MCF 10A (cell line): Measurements from ENCODE around the gene SHROOM3. TPM values are rescaled to one million over a fixed set of nuclear protein-coding genes. Genes with fewer than 3 reads are reported as not detected.

Experiments
- BruUV-seq: library from RNA; stranded (reverse); fragments of 400-500 nt; replicated peaks from 2 replicates; lab custom pipeline; 2021; lab: Mats Ljungman, UMichigan
- CTCF ChIA-PET: fragments of 300-600 bp; sonication (Branson Sonifier 250); formaldehyde crosslinking; extraction: SDS; loops from one replicate; lab custom pipeline; 2021; ENCODE audit warnings: antibody characterized with exemption, inconsistent platforms; lab: Yijun Ruan, JAX
- POLR2A ChIA-PET: fragments of 300-600, 350-650 bp; sonication (Branson Sonifier 250); formaldehyde crosslinking; extraction: SDS; loops from one replicate; lab custom pipeline; 2020; ENCODE audit warnings: antibody characterized with exemption, inconsistent platforms; lab: Yijun Ruan, JAX
- DNase-seq: peaks from one replicate; pipeline ENCODE4 v3.0.0-alpha.2; 2018; ENCODE audit not compliant: unreplicated experiment
- H3K27ac Mint-ChIP-seq: one replicate; pipeline ENCODE4 v1.8.0; 2022; ENCODE audit warnings: mild to moderate bottlenecking, low read depth, mixed read lengths; ENCODE audit not compliant: unreplicated experiment
- H3K27me3 Mint-ChIP-seq: one replicate; pipeline ENCODE4 v1.8.0; 2022; ENCODE audit warnings: mixed read lengths; ENCODE audit not compliant: insufficient read depth, unreplicated experiment
- H3K36me3 Mint-ChIP-seq: one replicate; pipeline ENCODE4 v1.8.0; 2022; ENCODE audit warnings: mild to moderate bottlenecking, moderate library complexity, mixed read lengths; ENCODE audit not compliant: insufficient read depth, unreplicated experiment
- H3K4me1 Mint-ChIP-seq: one replicate; pipeline ENCODE4 v1.8.0; 2022; ENCODE audit warnings: mixed read lengths; ENCODE audit not compliant: insufficient read depth, unreplicated experiment
- H3K4me3 Mint-ChIP-seq: one replicate; pipeline ENCODE4 v1.8.0; 2022; ENCODE audit warnings: mild to moderate bottlenecking, moderate library complexity, mixed read lengths; ENCODE audit not compliant: unreplicated experiment
- H3K9me3 Mint-ChIP-seq: one replicate; pipeline ENCODE4 v1.8.0; 2022; ENCODE audit warnings: mixed read lengths; ENCODE audit not compliant: unreplicated experiment
- intact Hi-C: fragments of 100-400 bp; cut with micrococcal nuclease; formaldehyde crosslinking; loops from 2 replicates; pipeline ENCODE4 v1.14.1; 2022
- total RNA-seq: library from RNA; stranded (reverse); gene quantifications from 2 replicates; pipeline ENCODE4 v1.2.3, GENCODE V29; 2022
- TF ChIP-seq, protein P1 (sequence below): fragments of 200-600 bp; IDR thresholded peaks from one replicate; pipeline ENCODE4 v1.8.0; 2022; ENCODE audit warnings: antibody characterized with exemption, mild to moderate bottlenecking; ENCODE audit not compliant: unreplicated experiment

Gene SHROOM3
- total RNA-seq, 1 experiment from 2014 or later, result 20.7 TPM

DNA sequence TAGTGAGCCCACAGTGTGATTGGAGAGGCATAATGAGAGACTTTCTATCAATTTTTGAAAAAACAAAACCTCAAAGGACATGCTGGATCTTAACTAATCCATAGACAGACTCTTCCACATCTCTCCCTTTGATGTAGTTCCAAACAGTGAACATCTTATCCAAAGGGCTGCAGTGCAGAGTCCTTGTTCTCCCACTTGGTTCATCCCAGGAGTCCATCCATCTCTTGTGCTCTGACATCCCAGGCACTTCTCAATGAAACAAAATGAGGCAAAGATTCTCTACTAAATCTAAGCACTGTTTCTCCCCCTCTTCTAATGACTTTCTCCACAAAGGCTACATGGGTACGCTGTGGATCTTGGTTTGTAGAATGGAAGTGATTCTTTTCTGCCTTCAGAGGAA is 8.3 kb downstream of the SHROOM3 start:
- no peak for DNase-seq
- Mint-ChIP-seq H3K4me3 (no peak overlapping the region), H3K9me3 (no peaks in the 10 kb centered on the region), H3K4me1 (peaks cover 10% of the 10 kb centered on the region), H3K36me3 (peaks cover 7% of the 10 kb centered on the region), H3K27me3 (no peaks in the 10 kb centered on the region), H3K27ac (no peak overlapping the region)
- ChIA-PET CTCF (interaction anchor here (0.6 to 1.2 kb wide), 3 partner anchors 12 to 62 kb away, joined by 5 to 7 read pairs (median 5); no protein-coding TSS in a partner anchor), POLR2A (interaction anchor here (2.9 kb wide), 1 partner anchor 8 kb away, joined by 12 read pairs; the partner anchor contains the start of gene SHROOM3)
- no TSS peak for BruUV-seq
- TF ChIP-seq, protein P1, sequence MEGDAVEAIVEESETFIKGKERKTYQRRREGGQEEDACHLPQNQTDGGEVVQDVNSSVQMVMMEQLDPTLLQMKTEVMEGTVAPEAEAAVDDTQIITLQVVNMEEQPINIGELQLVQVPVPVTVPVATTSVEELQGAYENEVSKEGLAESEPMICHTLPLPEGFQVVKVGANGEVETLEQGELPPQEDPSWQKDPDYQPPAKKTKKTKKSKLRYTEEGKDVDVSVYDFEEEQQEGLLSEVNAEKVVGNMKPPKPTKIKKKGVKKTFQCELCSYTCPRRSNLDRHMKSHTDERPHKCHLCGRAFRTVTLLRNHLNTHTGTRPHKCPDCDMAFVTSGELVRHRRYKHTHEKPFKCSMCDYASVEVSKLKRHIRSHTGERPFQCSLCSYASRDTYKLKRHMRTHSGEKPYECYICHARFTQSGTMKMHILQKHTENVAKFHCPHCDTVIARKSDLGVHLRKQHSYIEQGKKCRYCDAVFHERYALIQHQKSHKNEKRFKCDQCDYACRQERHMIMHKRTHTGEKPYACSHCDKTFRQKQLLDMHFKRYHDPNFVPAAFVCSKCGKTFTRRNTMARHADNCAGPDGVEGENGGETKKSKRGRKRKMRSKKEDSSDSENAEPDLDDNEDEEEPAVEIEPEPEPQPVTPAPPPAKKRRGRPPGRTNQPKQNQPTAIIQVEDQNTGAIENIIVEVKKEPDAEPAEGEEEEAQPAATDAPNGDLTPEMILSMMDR, result no peak
- intact Hi-C loops, result no loop called here

DNA sequence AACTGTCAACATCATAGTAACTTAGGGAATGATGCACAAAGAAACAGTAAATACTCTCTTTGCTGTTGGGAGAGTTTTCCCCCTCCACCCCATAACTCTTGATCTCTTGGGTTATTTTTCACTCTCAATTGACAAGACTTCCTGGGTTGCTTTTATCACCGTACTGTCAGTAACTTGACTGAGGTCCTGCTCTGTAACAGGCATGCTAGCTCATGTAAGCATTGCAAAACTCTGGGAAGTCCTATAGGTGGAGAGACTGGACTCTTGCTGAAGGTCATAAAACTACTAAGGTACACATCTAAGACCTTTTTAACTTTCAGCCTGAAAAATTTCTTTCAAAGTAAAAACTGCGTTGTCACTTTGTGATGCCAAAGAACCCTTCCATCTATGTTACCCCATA is 10.9 kb downstream of the SHROOM3 start:
- no peak for DNase-seq
- TF ChIP-seq, protein P1, result no peak
- H3K27me3 Mint-ChIP-seq, result no peaks in the 10 kb centered on the region
- BruUV-seq, result no TSS peak
- H3K36me3 Mint-ChIP-seq, result peaks cover 7% of the 10 kb centered on the region
- H3K4me1 Mint-ChIP-seq, result peaks cover 31% of the 10 kb centered on the region
- ChIA-PET CTCF (interaction anchor here (1.0 kb wide), 1 partner anchor 266 kb away, joined by 3 read pairs; no protein-coding TSS in a partner anchor), POLR2A (interaction anchor here (0.7 to 2.9 kb wide), 2 partner anchors 10 to 16 kb away, joined by 3 to 12 read pairs; partner anchors contain the start of gene SHROOM3)
- no peak overlapping the region for H3K4me3 Mint-ChIP-seq
- no peaks in the 10 kb centered on the region for H3K9me3 Mint-ChIP-seq
- intact Hi-C loops, result no loop called here
- H3K27ac Mint-ChIP-seq, result no peak overlapping the region

DNA sequence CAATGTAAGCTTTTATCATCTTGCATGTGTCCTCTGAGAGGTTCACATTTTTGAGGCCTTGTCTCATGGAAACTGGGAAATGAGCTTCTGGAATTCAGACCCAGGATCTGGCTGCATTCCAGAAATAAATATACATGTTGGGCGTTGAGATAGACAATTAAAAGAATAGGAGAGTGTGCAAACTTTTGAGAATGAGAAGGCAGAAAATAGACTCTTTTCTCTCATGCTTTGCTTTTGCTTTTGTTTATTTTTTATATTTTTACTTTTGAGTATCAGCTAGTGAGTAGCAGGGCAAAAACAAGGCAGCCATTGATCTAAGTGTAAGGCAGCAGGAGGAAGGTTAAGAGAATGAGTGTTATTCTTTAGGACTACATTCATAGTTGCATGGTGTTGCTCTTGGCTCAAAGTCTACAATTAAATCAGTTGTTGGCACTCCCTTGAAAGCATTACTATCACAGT is 12.4 kb downstream of the SHROOM3 start:
- no peaks in the 10 kb centered on the region for H3K27me3 Mint-ChIP-seq
- no peaks in the 10 kb centered on the region for H3K9me3 Mint-ChIP-seq
- H3K4me3 Mint-ChIP-seq, result no peak overlapping the region
- intact Hi-C loops, result no loop called here
- peak overlapping the region; percentile 48 for H3K27ac Mint-ChIP-seq
- POLR2A ChIA-PET, result interaction anchor here (0.6 to 2.1 kb wide), 4 partner anchors 11 to 297 kb away, joined by 3 to 10 read pairs (median 3); no protein-coding TSS in a partner anchor
- peaks cover 6% of the 10 kb centered on the region for H3K36me3 Mint-ChIP-seq
- peaks cover 31% of the 10 kb centered on the region for H3K4me1 Mint-ChIP-seq
- TF ChIP-seq, protein P1, result no peak
- CTCF ChIA-PET, result interaction anchor here (0.5 to 2.1 kb wide), 4 partner anchors 12 to 69 kb away, joined by 3 to 6 read pairs (median 4); partner anchors contain the start of gene SHROOM3
- no peak for DNase-seq
- no TSS peak for BruUV-seq

DNA sequence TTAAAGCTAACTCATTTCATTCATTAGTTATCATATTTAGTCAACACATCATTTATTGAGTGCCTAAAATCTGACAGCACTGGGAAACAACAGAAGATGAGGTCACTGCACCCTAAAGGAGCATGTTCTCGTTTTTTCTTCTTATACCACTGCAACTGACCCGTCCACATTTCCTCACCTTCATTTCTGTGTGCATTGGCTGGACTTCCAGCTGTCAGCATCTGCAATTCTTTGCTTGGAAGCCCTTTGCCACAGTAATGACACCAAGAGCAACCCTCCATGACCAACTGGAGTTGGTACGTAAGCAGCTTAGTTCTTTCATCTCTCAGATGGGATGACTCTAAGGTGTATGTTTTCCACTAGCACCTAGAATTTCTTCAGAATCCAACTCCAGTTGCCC is 13.2 kb downstream of the SHROOM3 start:
- BruUV-seq, result no TSS peak
- Mint-ChIP-seq H3K4me3 (no peak overlapping the region), H3K9me3 (no peaks in the 10 kb centered on the region), H3K36me3 (no peaks in the 10 kb centered on the region), H3K27ac (no peak overlapping the region), H3K4me1 (peaks cover 31% of the 10 kb centered on the region), H3K27me3 (no peaks in the 10 kb centered on the region)
- intact Hi-C loops, result no loop called here
- TF ChIP-seq, protein P1, result no peak
- ChIA-PET POLR2A (interaction anchor here (0.7 to 2.1 kb wide), 3 partner anchors 11 to 52 kb away, joined by 3 to 10 read pairs (median 3); no protein-coding TSS in a partner anchor), CTCF (interaction anchor here (0.6 to 2.1 kb wide), 6 partner anchors 13 to 548 kb away, joined by 3 to 6 read pairs (median 4); partner anchors contain the start of gene SHROOM3)
- DNase-seq, result no peak
